HG03108 (cell line): ENCODE results near the gene TRMT10A.

Experiments
- ATAC-seq: cut with Tn5 transposase; IDR thresholded peaks from one replicate; pipeline ENCODE4 v1.9.1; 2021; ENCODE audit warnings: moderate library complexity; ENCODE audit not compliant: unreplicated experiment

The TRMT10A gene, protein sequence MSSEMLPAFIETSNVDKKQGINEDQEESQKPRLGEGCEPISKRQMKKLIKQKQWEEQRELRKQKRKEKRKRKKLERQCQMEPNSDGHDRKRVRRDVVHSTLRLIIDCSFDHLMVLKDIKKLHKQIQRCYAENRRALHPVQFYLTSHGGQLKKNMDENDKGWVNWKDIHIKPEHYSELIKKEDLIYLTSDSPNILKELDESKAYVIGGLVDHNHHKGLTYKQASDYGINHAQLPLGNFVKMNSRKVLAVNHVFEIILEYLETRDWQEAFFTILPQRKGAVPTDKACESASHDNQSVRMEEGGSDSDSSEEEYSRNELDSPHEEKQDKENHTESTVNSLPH

DNA sequence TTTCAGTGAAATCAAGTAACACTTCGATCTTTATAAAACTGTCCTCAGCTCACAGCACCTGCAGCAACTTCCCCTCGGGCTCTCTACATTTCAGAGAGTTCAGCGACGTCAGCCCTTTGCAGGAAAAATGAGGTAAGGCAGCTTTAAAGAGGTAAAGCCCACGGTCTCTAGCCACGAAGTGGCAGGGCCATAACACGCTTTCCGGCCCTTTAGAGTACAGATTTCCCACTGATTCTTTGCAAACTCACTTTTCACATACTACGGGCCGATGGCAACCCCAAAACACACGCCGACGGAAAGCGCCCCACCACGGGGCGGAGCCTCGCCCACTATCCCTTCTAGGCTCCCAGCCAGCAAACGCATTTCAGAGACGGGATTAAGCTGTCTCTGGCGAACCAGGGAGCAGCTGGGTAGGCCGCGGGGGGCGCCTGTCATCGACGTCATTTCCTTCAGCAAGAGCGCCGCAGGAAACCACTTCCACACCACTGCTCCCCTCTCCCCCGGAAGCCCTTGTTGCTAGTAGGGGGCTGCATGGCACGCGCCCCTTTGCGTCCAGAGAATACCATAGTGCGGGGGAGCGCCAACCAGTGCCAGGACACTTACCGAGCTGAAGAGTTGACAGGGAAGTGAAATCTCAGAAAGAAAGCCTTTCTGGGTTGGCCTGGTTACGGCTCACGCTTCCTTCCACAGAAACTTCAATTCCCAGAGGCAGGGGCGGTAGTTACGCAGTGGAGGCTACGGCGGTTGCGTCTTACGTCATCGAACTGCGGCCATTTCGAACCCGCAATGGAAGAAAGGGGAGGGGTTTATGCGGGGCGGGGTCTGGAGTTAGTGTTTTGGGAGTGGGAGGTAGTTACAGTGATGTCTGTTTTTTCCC, at the start of gene TRMT10A:
Gene TRMT10A (minus strand): TSS at position 730 of the 877 bp plus-strand sequence. CDS start 4,701 bp downstream, outside the sequence.
- ATAC-seq: peak; percentile 94

DNA sequence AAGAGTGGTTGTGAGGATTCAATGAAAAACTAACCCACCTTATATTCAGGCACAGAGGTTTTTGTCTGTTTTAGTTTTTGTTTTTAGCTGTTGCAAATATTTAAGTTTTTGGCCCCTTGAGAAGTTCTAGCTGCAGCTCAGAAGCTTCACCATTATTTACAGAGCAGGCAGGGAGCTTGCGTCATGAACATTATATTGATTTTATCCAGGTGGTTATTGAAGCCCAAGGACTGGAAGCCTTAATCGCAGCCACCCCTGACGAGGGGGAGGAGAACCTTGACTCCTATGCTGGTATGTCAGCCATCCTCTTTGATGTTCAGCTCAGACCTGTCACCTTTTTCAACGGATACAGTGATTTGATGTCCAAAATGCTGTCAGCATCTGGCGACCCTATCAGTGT, 48.9 kb upstream of the TRMT10A start:
- no peak for ATAC-seq

DNA sequence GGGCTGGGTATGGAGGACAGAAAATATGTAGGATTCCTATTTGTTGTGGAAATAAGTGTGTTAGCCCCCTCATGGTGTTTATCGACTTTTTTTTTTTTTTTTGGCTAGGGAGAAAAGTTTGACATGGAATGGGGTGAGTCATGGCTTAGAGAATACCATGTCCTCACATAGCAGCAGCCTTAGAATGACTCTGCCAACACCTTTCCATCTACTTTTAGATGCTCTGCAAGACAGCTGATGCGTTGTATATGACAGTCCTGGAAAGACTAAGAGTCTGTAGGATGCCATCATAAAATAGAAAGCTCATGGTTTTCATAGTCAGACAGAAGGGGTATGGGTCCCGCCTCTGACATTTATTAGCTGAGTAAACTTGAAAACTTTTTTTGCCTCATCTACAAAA, 48.4 kb upstream of the TRMT10A start:
- no peak for ATAC-seq

DNA sequence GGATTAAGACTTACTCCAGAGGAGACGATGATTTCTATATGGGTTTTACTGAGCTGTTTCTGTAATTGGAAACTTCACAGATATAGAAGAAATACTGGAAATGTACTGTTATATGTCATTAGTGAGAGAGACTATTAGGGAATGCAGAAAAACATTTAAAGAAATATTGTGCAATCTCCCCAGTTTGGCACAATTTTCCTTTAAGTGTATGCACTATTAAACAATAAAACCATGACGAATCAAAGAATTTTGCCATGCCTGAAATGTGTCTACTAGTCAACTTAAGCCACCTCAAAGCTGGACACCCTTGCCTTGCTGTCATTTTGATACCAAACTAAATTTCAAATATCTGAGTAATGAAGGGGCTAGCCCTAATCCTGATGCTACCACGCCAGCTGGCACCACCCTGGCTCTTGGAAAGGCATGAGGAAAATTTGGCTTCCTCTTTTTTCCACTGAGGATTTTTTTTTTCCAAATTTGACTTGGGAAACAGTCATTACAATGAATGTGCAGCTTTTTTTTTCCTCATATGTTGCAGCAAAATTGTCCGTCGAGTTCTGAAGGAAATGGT, 46.9 kb upstream of the TRMT10A start:
- no peak for ATAC-seq

DNA sequence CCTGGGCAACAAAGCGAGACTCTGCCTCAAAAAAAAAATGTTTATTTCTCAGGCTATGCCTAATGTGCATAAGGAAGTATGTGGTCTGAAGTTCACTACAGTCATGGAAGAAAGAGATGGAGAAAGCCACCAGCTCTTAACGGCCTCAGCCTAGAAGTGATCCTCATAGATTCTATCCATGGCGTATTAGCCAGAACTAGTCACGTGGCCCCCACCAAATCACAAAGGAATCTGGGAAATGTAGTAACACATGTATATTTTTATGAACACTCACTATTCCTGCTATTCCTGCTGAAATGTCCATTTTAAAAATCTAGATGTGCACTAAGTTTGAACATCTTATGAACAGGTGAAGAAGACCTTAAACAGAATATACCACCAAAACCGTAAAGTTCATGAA, 44.6 kb upstream of the TRMT10A start:
- ATAC-seq: no peak

DNA sequence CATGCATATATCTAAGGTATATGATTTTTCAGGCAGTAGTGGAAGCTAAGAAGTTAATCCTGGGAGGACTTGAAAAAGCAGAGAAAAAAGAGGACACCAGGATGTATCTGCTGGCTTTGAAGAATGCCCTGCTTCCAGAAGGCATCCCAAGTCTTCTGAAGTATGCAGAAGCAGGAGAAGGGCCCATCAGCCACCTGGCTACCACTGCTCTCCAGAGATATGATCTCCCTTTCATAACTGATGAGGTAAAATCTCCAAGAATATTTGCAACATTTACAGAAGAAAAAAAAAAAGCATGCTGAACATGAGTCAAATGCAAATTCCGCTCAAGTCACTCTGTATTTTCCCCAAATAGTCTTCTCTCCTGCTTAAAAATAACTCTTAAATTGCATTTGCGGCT, 42.9 kb upstream of the TRMT10A start:
- ATAC-seq: no peak

DNA sequence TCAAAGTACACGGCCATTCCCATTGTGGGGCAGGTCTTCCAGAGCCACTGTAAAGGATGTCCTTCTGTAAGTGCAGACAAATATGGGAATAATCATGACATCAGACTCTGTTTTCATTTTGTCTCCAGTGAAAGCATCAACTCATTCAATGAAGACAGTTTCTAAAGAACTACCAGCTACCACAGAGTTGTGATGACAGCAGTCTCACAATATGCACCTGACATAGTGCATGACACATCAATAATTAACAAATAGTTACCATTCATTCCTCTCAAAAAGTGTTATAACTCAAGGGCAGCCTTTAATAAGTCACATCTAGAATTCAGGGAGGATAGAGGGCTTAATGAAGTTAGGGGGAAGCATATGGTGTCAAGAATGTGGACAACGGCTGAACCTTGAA, 31.0 kb upstream of the TRMT10A start:
- ATAC-seq: no peak

DNA sequence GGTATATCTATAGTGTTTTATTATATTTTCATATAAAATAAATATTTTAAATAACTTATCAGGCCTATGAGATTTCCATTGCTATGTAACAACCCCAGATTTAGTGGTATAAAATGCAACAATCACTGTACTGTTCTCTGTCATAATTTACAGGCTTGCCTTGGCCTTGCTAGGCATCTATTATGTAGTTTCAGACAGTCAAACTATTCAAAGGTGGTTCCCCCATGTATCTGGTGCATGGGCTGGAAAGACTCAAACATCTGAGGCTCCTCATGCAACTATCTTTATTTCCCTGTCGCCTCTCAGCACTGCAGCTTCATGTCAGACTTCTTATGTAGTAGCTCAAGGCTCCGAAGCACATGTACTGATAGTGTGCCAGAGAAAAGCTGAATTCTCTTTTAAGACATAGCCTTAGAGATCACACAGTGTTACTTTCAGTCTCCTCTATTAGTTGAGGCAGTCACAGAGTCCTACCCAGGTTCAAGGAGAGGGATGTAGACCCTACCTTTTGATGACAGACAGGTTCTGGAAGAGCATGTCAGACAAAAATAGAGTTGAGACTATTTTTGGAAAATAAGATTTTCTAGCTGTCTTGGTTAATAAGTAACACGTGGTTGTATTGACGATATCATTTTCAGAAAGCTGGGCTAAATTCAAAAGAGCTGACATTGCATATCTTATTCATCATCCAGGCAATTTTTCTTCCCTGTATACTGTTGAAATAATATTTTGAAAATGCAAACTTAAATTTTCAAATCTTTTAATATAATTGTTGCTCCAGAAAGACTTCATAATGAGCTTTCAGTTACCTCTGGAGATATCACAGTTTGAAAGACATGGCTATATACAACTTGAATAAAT, 30.2 kb upstream of the TRMT10A start:
- ATAC-seq: peak; percentile 66

DNA sequence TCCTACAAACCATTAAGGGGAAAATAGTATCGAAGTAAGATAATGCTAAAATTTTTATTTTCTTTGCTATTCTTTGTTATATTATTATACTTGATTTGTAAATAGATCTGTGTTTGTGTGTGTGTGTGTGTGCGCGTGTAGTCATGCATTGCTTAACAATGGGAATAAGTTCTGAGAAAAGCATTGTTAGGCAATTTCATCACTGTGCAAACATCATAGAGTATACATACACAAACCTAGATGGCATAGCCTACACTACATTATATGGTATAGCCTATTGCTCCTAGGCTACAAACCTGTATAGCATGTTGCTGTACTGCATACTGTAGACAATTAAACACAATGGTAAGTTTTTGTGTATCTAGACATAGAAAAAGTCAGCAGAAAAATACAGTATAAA, 27.9 kb upstream of the TRMT10A start:
- no peak for ATAC-seq

DNA sequence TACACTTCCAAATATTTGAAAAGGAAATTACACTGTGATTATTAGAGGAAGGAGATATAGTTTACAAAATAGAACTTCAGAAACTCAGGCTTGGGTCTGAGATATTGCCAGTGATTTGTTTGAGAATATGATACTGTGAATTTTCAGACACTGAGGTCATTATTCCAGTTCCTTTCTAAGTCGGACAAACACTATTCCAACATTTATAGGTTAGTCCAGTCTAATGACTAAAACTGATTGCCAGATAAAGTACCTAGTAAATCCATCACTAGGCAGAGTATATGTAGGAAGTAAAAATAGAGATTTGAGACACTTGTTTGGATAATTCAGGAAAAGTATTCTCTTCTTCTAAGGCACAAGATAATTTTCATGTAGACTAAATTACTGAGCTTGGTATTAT, 24.0 kb upstream of the TRMT10A start:
- no peak for ATAC-seq

DNA sequence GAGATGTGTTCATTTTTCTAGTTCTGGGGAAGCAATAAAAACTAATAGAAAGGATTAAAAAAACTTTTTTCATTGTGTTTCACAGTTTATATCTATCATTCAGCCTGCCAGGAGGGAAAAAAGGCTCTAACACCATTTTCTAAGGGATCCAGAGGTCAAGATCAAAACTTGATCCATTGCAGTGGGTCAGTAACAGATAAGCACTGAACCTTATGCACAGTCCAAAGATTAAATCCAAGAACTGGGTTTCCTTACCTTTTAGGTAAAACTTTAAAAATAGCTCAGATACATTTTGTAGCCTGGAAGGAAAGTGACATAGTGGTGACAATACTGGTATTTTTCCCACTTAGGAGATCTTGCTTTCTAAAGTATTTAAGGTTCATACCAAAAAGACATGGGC, 23.5 kb upstream of the TRMT10A start:
- ATAC-seq: no peak

DNA sequence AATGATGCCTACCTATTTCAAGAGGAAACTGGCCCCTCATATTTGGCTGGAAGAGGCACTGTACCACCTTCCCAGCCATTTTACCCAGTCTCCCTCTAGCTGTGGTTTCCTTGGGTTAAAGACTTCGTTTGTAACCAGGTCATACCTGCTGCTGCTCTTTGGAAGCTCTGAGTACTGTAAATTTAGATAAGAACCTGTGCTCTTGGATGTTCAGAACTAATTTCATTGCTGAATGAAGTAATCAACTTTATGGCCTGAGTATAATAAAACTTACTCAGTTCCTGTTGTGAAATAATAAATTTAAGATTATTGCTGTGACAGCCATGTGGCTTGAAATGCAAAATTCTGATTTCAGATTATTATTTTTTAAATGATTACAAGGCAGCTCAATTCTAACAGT, 23.0 kb upstream of the TRMT10A start:
- no peak for ATAC-seq

DNA sequence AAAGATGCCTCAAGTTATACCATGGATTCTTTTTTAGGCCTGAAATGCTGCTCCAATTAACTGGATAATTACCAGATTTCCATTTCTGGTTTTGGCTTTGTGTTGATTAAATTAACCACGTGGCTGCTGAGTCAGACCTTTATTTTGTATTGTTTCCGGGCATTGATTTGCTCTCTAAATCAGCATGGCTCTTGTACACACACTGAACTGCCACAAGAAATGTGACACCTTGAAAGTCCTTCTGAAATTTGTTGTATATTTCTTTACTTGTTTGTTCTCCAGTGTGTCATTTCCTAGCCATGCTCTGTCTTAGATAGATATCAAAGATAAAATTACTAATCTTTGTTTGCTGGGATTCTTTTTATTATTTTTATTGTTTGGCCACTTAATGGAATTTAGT, 22.5 kb upstream of the TRMT10A start:
- no peak for ATAC-seq

DNA sequence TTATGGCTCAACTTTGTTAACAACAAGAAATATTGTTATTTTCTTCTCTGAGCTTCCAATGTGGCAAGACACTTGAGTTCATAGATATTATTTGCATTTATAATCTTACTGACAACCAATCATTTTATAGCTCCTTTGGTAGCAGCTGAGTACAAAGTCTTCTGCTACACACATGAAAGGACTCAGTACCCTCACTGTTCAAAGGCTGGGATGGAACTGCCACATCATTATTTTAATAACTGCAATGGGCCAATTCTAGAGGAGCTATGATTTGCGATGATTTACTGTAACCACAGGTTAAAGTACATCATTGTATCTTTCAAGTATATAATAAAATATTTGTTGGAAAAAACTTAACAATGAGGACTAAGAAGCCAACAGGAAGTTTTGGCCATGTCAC, 21.7 kb upstream of the TRMT10A start:
- no peak for ATAC-seq

DNA sequence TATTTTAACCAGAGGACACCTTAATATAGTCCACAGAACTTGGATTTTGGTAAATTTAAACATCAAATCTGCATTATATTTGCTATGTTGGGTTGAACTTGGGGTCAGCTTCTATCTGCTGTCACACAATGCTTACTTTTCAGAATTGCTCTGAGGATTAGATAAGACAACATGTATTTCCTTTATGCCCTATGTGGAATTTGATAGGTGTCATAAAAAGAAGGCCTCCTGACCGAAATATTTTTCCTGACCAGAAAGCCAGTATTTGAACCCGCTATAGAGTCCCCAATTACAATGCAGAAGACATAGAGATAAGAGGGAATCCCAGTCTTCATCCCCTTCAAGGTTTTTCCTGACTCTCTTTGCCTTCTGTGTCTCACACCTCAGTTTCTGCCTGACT, 14.9 kb upstream of the TRMT10A start:
- no peak for ATAC-seq

DNA sequence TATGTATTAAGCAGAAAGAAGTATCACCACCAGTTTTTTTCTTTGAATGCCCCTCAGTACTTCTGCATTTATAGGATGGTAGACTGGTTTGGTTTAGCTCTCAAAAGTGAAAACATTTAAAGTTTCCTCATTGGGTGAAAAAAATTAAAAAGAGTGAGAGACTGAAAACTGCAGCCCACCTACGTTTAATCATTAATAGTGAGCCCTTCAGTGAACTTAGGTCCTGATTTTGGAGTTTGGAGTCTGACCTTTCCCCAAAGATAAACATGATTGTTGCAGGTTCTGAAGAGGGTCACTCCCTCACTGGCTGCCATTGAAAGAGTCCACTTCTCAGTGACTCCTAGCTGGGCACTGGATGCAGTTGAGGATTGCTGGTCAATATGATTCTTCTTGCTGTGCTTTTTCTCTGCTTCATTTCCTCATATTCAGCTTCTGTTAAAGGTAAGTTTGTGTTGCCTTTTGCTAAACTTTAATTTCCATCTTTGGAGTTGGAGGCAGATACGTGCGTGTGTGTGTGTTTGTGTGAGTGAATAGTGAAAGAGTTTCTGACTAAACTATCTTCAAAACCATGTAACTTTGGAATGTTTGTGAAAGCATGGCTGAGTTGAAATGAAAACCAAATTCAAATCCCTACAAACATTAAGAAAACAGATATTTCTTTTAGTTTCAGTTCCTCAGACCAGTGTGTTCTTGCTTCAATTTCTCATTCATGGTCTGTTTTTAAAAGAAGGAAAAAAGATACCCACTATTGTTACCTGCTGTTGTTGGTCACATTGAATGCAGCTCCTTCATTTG, 10.9 kb upstream of the TRMT10A start, which contains the start of gene MTTP:
Gene MTTP (plus strand): TSS at position 295 of the 795 bp plus-strand sequence. CDS start 86 bp downstream, at position 381.
- ATAC-seq: peak; percentile 57

DNA sequence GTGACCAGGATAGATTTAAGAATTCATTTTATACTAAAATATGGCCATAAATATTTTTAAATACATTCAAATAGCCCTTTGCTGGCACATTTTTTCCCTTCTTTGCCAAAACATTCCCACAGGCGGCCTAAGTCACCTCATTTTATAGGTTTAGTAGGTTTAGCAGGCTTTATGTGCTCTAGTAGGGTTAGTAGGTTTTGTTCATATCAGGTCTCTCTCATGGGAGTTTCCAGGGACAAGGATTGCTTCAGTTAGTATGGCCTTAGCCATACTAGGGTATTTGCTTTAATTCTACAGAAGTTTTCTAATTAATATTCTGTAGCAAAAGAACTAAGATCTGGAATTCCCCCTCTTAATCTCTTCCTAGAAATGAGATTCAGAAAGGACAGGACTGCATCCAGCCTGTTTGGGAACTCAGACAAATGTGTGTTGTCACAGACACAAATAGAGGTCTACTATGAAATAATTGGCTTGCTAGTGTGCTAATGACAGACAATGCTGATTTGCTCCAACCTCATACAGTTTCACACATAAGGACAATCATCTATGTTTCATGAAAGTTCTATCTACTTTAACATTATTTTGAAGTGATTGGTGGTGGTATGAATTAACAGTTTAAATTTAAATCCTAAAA, 10.0 kb upstream of the TRMT10A start:
- ATAC-seq: no peak

DNA sequence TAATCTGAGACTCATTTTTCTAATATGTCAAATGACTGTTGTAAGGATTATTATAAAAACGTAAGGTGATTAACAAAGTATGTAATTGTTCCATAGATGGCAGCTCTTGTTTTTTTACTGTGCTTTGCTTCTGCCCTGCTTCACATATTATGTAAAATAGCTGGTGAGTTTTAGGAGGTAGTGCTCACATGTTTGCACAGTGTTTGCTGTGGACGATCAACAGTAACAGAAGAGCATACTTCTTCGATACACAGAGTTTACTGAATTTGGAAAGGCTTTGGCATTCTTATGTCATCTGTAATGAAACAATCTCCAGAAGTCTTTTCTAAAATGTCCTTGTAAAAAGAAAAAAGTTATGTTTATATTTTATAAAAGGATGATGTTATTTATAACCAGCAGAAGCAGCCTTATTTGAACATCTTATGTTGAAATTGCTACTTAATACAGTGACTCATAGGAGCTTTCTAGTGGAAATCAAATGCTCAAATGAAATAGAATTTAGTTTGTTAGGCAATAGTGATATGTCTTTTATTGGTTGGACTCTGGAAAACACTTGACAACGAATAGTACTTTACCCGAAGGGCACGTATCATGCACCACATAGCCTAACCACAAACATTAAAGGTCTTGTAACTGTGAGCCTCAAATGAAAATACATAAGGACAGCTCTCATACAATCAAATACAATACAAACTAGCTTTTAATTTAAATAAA, 8.8 kb upstream of the TRMT10A start:
- no peak for ATAC-seq

DNA sequence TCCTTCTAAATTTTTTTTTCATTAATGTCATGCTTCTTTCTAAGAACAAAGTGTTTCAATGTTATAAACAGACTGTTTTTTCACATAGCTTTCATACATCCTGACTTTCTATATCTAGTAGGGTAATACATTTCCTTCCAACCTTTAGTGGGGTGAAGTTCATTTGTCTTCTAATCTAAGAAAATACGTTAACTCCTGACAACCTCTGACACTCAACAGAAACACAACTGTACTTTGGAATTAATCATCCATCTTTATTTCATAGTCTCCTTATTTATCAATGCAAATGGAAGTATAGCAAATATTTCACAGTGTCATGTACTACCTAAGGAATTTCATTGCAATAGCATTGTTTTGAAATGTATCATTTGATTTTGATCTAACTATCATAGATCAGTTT, 8.0 kb upstream of the TRMT10A start:
- no peak for ATAC-seq
